SK-N-SH (cell line): ENCODE measurements around the gene GAMT. TPM values are rescaled to one million over a fixed set of nuclear protein-coding genes. Genes with fewer than 3 reads are reported as not detected.

Experiments
- CTCF ChIA-PET: fragments of 300-600, 350-600 bp; formaldehyde crosslinking; extraction: SDS; loops from one replicate; lab custom pipeline; 2021; lab: Yijun Ruan, JAX
- POLR2A ChIA-PET: fragments of 350-600 bp; sonication (Branson Sonifier 250); formaldehyde crosslinking; extraction: SDS; loops from one replicate; lab custom pipeline; 2020; ENCODE audit warnings: antibody characterized with exemption, inconsistent platforms; lab: Yijun Ruan, JAX
- DNase-seq: peaks from one replicate; pipeline ENCODE4 v3.0.0; 2012
- H2AFZ ChIP-seq: fragments of 200-600 bp; sonication (generic); 2 replicates; pipeline ENCODE4 v1.8.1; 2016; ENCODE audit warnings: antibody characterized with exemption, mild to moderate bottlenecking, low read depth
- H3F3A ChIP-seq: fragments of 200-600 bp; sonication (generic); replicated peaks from 2 replicates; pipeline ENCODE3; 2016; ENCODE audit warnings: antibody characterized with exemption, mild to moderate bottlenecking; ENCODE audit not compliant: insufficient read depth
- H3K27ac ChIP-seq, 2 experiments: fragments of 200-500 bp in 1 of 2; fragments of 200-600 bp in 1 of 2; sonication (Bioruptor generic) in 1 of 2; sonication (generic), shearing (Covaris generic) in 1 of 2; 2 replicates each; pipeline versions ENCODE4 v1.5.1 to v1.6.1; 2014 to 2016; ENCODE audit warnings: low read depth in 2 of 2, inconsistent platforms in 1 of 2, low read length in 1 of 2, mild to moderate bottlenecking in 1 of 2, mixed read lengths in 1 of 2
- H3K27me3 ChIP-seq: fragments of 200-600 bp; sonication (generic), shearing (Covaris generic); 2 replicates; pipeline ENCODE4 v1.6.1; 2016; ENCODE audit warnings: mixed run types; ENCODE audit not compliant: insufficient read depth
- H3K36me3 ChIP-seq, 2 experiments: fragments of 200-500 bp in 1 of 2; fragments of 200-600 bp in 1 of 2; sonication (Bioruptor generic) in 1 of 2; sonication (generic) in 1 of 2; replicated peaks in 1 of 2; 2 replicates each; pipeline versions ENCODE3 to v1.5.1; 2014 to 2016; ENCODE audit warnings: low read length in 1 of 2, mild to moderate bottlenecking in 1 of 2; ENCODE audit not compliant: insufficient read depth in 2 of 2, control insufficient read depth in 1 of 2
- H3K4me1 ChIP-seq, 2 experiments: fragments of 200-500 bp in 1 of 2; fragments of 200-600 bp in 1 of 2; sonication (Bioruptor generic) in 1 of 2; sonication (generic), shearing (Covaris generic) in 1 of 2; 2 replicates each; pipeline versions ENCODE4 v1.5.1 to v1.6.1; 2014 to 2016; ENCODE audit warnings: low read depth in 1 of 2, low read length in 1 of 2, mixed run types in 1 of 2; ENCODE audit not compliant: insufficient read depth in 2 of 2, control insufficient read depth in 1 of 2
- H3K4me2 ChIP-seq: fragments of 200-600 bp; sonication (generic), shearing (Covaris generic); 2 replicates; pipeline ENCODE4 v1.6.1; 2017; ENCODE audit warnings: mixed run types
- H3K4me3 ChIP-seq, 2 experiments: fragments of 200-500 bp in 1 of 2; fragments of 200-600 bp in 1 of 2; sonication (Bioruptor generic) in 1 of 2; sonication (generic), shearing (Covaris generic) in 1 of 2; 2 replicates each; pipeline versions ENCODE4 v1.5.1 to v1.8.1; 2014 to 2016; ENCODE audit warnings: low read depth in 2 of 2, inconsistent platforms in 1 of 2, low read length in 1 of 2, mild to moderate bottlenecking in 1 of 2, mixed read lengths in 1 of 2, moderate library complexity in 1 of 2
- H3K79me2 ChIP-seq: fragments of 200-600 bp; sonication (generic); 2 replicates; pipeline ENCODE4 v1.8.1; 2017; ENCODE audit warnings: mild to moderate bottlenecking; ENCODE audit not compliant: insufficient read depth
- H3K9ac ChIP-seq: fragments of 200-600 bp; sonication (generic); 2 replicates; pipeline ENCODE4 v1.6.1; 2017; ENCODE audit warnings: mixed run types
- H3K9me2 ChIP-seq: fragments of 200-600 bp; sonication (generic); 2 replicates; pipeline ENCODE4 v1.6.1; 2017; ENCODE audit warnings: mixed run types
- H3K9me3 ChIP-seq: fragments of 200-600 bp; sonication (generic); 2 replicates; pipeline ENCODE4 v1.6.1; 2017; ENCODE audit warnings: mixed run types, mild to moderate bottlenecking, moderate library complexity
- H4K20me1 ChIP-seq: fragments of 200-600 bp; sonication (generic); 2 replicates; pipeline ENCODE4 v1.6.1; 2017; ENCODE audit warnings: mild to moderate bottlenecking, mixed run types; ENCODE audit not compliant: insufficient read depth
- FOSL2 ChIP-seq: IDR thresholded peaks from 2 replicates; pipeline ENCODE4 v1.4.0; 2012; ENCODE audit warnings: low read depth, mild to moderate bottlenecking, moderate library complexity, borderline replicate concordance
- GABPA ChIP-seq: IDR thresholded peaks from 2 replicates; pipeline ENCODE4 v1.4.0; 2012; ENCODE audit warnings: low read depth, mild to moderate bottlenecking
- GATA2 ChIP-seq: sonication (generic); formaldehyde crosslinking; IDR thresholded peaks from 2 replicates; pipeline ENCODE4 v1.5.0; 2020; ENCODE audit warnings: mild to moderate bottlenecking, missing genetic modification reagents
- JUND ChIP-seq: IDR thresholded peaks from 2 replicates; pipeline ENCODE4 v1.4.0; 2012
- MEF2A ChIP-seq: IDR thresholded peaks from 2 replicates; pipeline ENCODE4 v1.4.0; 2012; ENCODE audit warnings: low read depth, borderline replicate concordance
- PBX3 ChIP-seq: IDR thresholded peaks from 2 replicates; pipeline ENCODE4; 2012
- REST ChIP-seq: IDR thresholded peaks from 2 replicates; pipeline ENCODE4 v1.6.1; 2012; ENCODE audit warnings: mild to moderate bottlenecking, low read depth, low read length, moderate library complexity
- RXRA ChIP-seq: IDR thresholded peaks from 2 replicates; pipeline ENCODE4 v1.4.0; 2012; ENCODE audit warnings: low read depth, mild to moderate bottlenecking, borderline replicate concordance
- TAF1 ChIP-seq: IDR thresholded peaks from 2 replicates; pipeline ENCODE4 v1.6.1; 2012; ENCODE audit warnings: low read depth, mild to moderate bottlenecking, low read length, moderate library complexity, borderline replicate concordance
- TCF12 ChIP-seq: IDR thresholded peaks from 2 replicates; pipeline ENCODE4 v1.4.0; 2012
- WGBS: methylation state at CpG from one replicate; pipeline ENCODE4 v1.1.6; 2017; ENCODE audit warnings: low lambda C conversion rate; 5-methylcytosine and 5-hydroxymethylcytosine counted together
- polyA plus RNA-seq, 3 experiments: library from polyadenylated mRNA; depleted of rRNA; stranded (reverse); fragments of >200 nt; gene quantifications; 2 replicates each; pipeline ENCODE4 v1.2.3, GENCODE V29; 2012
- TF ChIP-seq, protein P1 (sequence below): fragments of 150-350 bp; IDR thresholded peaks from 2 replicates; pipeline ENCODE4 v1.6.1; 2017; ENCODE audit warnings: antibody characterized with exemption, low read length, low read depth, borderline replicate concordance

GAMT gene
- polyA plus RNA-seq, 1 of the 3 experiments (the other 2 are of a cell fraction) = 85.3 TPM

- H3K4me3 ChIP-seq = no peak overlapping the region
- POLR2A ChIA-PET = no interaction called here
- DNase-seq = no peak
- H3F3A ChIP-seq = peaks cover 4% of the 10 kb centered on the region
- peaks cover 0 to 13% of the 10 kb centered on the region in 2 experiments for H3K36me3 ChIP-seq
- H4K20me1 ChIP-seq = no peaks in the 10 kb centered on the region
- H3K27ac ChIP-seq = no peak overlapping the region
- TF ChIP-seq PBX3 (0 out of 2 replicates have a peak, but pooled peaks have one; percentile 3), TCF12 (no peak)
- no peak overlapping the region for H3K4me2 ChIP-seq
- no peak overlapping the region for H3K9ac ChIP-seq
- no peak overlapping the region for H2AFZ ChIP-seq
- H3K4me1 ChIP-seq = no peaks in the 10 kb centered on the region; a peak in 1 of 4 replicates
- no peaks in the 10 kb centered on the region for H3K27me3 ChIP-seq
- H3K9me3 ChIP-seq = no peaks in the 10 kb centered on the region
- CTCF ChIA-PET = interaction anchor here (1.2 kb wide), 1 partner anchor 115 kb away, joined by 3 read pairs; no protein-coding TSS in a partner anchor
- no peaks in the 10 kb centered on the region for H3K79me2 ChIP-seq
- WGBS = 91% methylated on average over 34 of the region's 43 CpGs
- H3K9me2 ChIP-seq = no peaks in the 10 kb centered on the region
Observed at GRCh38 chr19:1394252-1395193, 6.8 kb downstream of the GAMT start.

- Histone ChIP-seq H3K9me2 (no peaks in the 10 kb centered on the region), H3K4me2 (no peak overlapping the region), H3K79me2 (no peaks in the 10 kb centered on the region), H3K27me3 (no peaks in the 10 kb centered on the region), H3K4me1 (no peaks in the 10 kb centered on the region; a peak in 1 of 4 replicates), H3K27ac (no peak overlapping the region), H4K20me1 (no peaks in the 10 kb centered on the region), H3K36me3 (peaks cover 0 to 15% of the 10 kb centered on the region in 2 experiments), H3K9me3 (no peaks in the 10 kb centered on the region), H3K4me3 (no peak overlapping the region), H3F3A (peaks cover 4% of the 10 kb centered on the region), H3K9ac (no peak overlapping the region), H2AFZ (no peak overlapping the region)
- whole genome bisulfite sequencing = 95% methylated on average over 4 of the region's 17 CpGs
- no peak for DNase-seq
- ChIA-PET CTCF (interaction anchor here (1.1 kb wide), 1 partner anchor 78 kb away, joined by 4 read pairs; no protein-coding TSS in a partner anchor), POLR2A (no interaction called here)
- no peak for TF ChIP-seq MEF2A
- TF ChIP-seq, protein P1, sequence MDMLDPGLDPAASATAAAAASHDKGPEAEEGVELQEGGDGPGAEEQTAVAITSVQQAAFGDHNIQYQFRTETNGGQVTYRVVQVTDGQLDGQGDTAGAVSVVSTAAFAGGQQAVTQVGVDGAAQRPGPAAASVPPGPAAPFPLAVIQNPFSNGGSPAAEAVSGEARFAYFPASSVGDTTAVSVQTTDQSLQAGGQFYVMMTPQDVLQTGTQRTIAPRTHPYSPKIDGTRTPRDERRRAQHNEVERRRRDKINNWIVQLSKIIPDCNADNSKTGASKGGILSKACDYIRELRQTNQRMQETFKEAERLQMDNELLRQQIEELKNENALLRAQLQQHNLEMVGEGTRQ = no peak
- TF ChIP-seq TAF1 = no peak
- TF ChIP-seq GABPA = no peak
- no peak for TF ChIP-seq GATA2
- TF ChIP-seq FOSL2 = no peak
- TF ChIP-seq REST = no peak
- TF ChIP-seq RXRA = no peak
- TF ChIP-seq JUND = no peak
Observed at GRCh38 chr19:1393841-1394240, 7.5 kb downstream of the GAMT start.
